Immature natural killer cell (primary cell): ENCODE data around the gene RNASEH2B. TPM values are rescaled to one million over a fixed set of nuclear protein-coding genes. Genes with fewer than 3 reads are reported as not detected.

Experiments used
- DNase-seq, 3 donors: peaks; one replicate each; pipeline ENCODE4 v3.0.0; 2022; ENCODE audit warnings: mixed read lengths in 1 of 3
- H3K27ac Mint-ChIP-seq, 6 donors: one replicate each; pipeline ENCODE4 v1.8.0; 2020; ENCODE audit warnings: mixed read lengths in 6 of 6, mild to moderate bottlenecking in 5 of 6, inconsistent platforms in 4 of 6, moderate library complexity in 3 of 6
- H3K27me3 Mint-ChIP-seq, 3 donors: one replicate each; pipeline ENCODE4 v1.8.0; 2020 to 2021; ENCODE audit warnings: low read depth in 3 of 3, mild to moderate bottlenecking in 3 of 3, mixed read lengths in 3 of 3, moderate library complexity in 3 of 3, inconsistent platforms in 1 of 3
- H3K36me3 Mint-ChIP-seq, 3 donors: one replicate each; pipeline ENCODE4 v1.8.0; 2020; ENCODE audit warnings: mixed read lengths in 3 of 3, inconsistent platforms in 2 of 3, mild to moderate bottlenecking in 2 of 3
- H3K4me1 Mint-ChIP-seq, 2 donors: one replicate each; pipeline ENCODE4 v1.8.0; 2020; ENCODE audit warnings: inconsistent platforms in 2 of 2, mild to moderate bottlenecking in 2 of 2, mixed read lengths in 2 of 2, moderate library complexity in 1 of 2
- H3K4me3 Mint-ChIP-seq, 5 donors: one replicate each; pipeline ENCODE4 v1.8.0; 2020; ENCODE audit warnings: mild to moderate bottlenecking in 5 of 5, mixed read lengths in 5 of 5, inconsistent platforms in 3 of 5, moderate library complexity in 3 of 5
- H3K9me3 Mint-ChIP-seq, 6 donors: one replicate each; pipeline ENCODE4 v1.8.0; 2020; ENCODE audit warnings: mild to moderate bottlenecking in 6 of 6, mixed read lengths in 6 of 6, inconsistent platforms in 4 of 6, moderate library complexity in 3 of 6
- polyA plus RNA-seq, 3 donors: library from polyadenylated mRNA; unstranded; fragments of 300-500 nt; fragmentation: Illumina TruSeq; gene quantifications; one replicate each; pipeline ENCODE4 v1.2.3, GENCODE V29; 2021

Gene RNASEH2B
- polyA plus RNA-seq, 3 donors from 2014 or later, result 52.9 to 70.5 (median 66.5) TPM

DNA sequence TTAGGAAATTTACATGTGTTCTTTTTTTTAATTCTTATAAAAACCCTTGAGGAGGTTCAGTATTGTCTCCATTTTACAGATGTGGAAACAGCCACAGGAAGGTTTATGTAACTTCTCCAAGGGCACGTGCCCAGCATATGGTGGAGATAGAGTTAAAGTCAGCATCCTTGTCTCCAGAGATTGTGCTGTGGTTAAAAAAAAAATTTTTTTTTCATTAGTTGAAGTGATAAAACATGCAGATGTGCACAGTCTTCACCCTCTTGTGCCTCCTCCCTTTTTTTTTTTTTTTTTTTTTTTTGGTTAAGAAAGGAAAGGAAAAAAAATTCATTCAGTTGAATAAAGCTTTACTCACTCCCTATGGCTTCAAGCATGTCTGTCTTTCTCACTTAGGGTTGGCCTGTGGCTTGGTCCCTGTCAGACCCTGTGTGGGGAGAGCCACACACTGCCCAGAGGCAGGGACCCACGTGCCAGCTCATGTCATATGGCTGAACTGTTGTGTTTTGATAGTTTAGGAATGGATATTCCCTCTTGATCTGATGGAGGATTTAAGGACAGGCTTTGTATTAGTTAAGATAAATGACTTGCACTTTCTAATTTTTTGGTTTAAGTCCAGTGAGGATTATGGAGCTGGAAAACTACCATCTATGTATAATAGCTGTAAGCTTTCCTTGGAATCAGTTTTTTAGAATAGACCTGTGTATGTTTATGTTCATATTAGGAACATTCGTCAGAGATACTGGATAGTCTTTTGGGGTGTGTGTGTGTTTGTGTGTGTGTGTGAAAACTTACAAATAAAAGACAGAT, 19.3 kb downstream of the RNASEH2B start:
- H3K36me3 Mint-ChIP-seq, result peaks cover 10 to 36% (median 33%) of the 10 kb centered on the region in 3 donors
- H3K9me3 Mint-ChIP-seq, result peaks cover 7 to 14% (median 12%) of the 10 kb centered on the region in 6 donors
- H3K27me3 Mint-ChIP-seq, result peaks cover 0 to 3% (median 0%) of the 10 kb centered on the region in 3 donors
- peak overlapping the region in 2 of 6 donors; percentile 45 to 85 for H3K27ac Mint-ChIP-seq
- no peak for DNase-seq
- peaks cover 16 to 35% of the 10 kb centered on the region in 2 donors for H3K4me1 Mint-ChIP-seq
- no peak overlapping the region for H3K4me3 Mint-ChIP-seq

- Mint-ChIP-seq H3K27me3 (peaks cover 0 to 3% (median 1%) of the 10 kb centered on the region in 3 donors), H3K36me3 (peaks cover 21 to 50% (median 33%) of the 10 kb centered on the region in 3 donors), H3K9me3 (no peaks in the 10 kb centered on the region), H3K4me1 (peaks cover 13 to 28% of the 10 kb centered on the region in 2 donors), H3K27ac (no peak overlapping the region), H3K4me3 (no peak overlapping the region)
- DNase-seq, result no peak
Measured at GRCh38 chr13:50932091-50932490, 22.5 kb downstream of the RNASEH2B start.

GRCh38 chr13:50934735-50935435, 25.3 kb downstream of the RNASEH2B start:
- Mint-ChIP-seq H3K27ac (no peak overlapping the region), H3K27me3 (peaks cover 0 to 3% (median 1%) of the 10 kb centered on the region in 3 donors), H3K4me3 (no peak overlapping the region), H3K9me3 (no peaks in the 10 kb centered on the region), H3K36me3 (peaks cover 39 to 67% (median 42%) of the 10 kb centered on the region in 3 donors), H3K4me1 (peaks cover 1 to 6% of the 10 kb centered on the region in 2 donors)
- DNase-seq, result no peak

GRCh38 chr13:50936679-50937078, 27.1 kb downstream of the RNASEH2B start:
- H3K27ac Mint-ChIP-seq, result no peak overlapping the region
- peaks cover 0 to 1% of the 10 kb centered on the region in 2 donors for H3K4me1 Mint-ChIP-seq
- no peaks in the 10 kb centered on the region for H3K9me3 Mint-ChIP-seq
- DNase-seq, result no peak
- H3K27me3 Mint-ChIP-seq, result peaks cover 0 to 3% (median 1%) of the 10 kb centered on the region in 3 donors
- H3K36me3 Mint-ChIP-seq, result peaks cover 28 to 62% (median 40%) of the 10 kb centered on the region in 3 donors
- H3K4me3 Mint-ChIP-seq, result no peak overlapping the region

DNA sequence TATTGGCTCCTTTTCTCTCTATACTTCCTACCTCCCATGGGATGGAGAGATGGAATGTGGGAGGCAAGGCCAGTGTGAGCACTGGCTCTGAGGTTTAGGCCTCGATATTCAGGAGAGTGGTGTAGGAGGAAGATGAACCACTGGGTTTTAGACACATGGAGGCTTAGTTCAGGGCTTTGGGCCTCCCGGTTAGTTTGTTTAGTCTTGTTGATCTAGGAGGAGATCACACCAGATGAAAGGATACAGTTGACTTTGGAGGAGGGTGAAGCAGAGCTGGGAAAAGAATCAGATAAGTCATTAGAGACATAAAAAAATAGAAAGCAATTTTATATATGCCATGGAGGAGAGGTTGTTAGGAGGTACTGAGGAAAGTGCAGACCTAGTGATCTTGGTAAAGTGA, 30.9 kb downstream of the RNASEH2B start:
- Mint-ChIP-seq H3K4me3 (no peak overlapping the region), H3K27ac (no peak overlapping the region), H3K4me1 (no peaks in the 10 kb centered on the region), H3K36me3 (peaks cover 37 to 54% (median 40%) of the 10 kb centered on the region in 3 donors), H3K9me3 (no peaks in the 10 kb centered on the region), H3K27me3 (peaks cover 0 to 1% (median 0%) of the 10 kb centered on the region in 3 donors)
- DNase-seq, result no peak

GRCh38 chr13:50941146-50941545, 31.6 kb downstream of the RNASEH2B start:
- no peaks in the 10 kb centered on the region for H3K9me3 Mint-ChIP-seq
- H3K4me3 Mint-ChIP-seq, result no peak overlapping the region
- no peak for DNase-seq
- H3K4me1 Mint-ChIP-seq, result no peaks in the 10 kb centered on the region
- H3K27me3 Mint-ChIP-seq, result no peaks in the 10 kb centered on the region
- H3K36me3 Mint-ChIP-seq, result peaks cover 33 to 47% (median 35%) of the 10 kb centered on the region in 3 donors
- H3K27ac Mint-ChIP-seq, result peak overlapping the region in 2 of 6 donors; percentile 60 to 66

DNA sequence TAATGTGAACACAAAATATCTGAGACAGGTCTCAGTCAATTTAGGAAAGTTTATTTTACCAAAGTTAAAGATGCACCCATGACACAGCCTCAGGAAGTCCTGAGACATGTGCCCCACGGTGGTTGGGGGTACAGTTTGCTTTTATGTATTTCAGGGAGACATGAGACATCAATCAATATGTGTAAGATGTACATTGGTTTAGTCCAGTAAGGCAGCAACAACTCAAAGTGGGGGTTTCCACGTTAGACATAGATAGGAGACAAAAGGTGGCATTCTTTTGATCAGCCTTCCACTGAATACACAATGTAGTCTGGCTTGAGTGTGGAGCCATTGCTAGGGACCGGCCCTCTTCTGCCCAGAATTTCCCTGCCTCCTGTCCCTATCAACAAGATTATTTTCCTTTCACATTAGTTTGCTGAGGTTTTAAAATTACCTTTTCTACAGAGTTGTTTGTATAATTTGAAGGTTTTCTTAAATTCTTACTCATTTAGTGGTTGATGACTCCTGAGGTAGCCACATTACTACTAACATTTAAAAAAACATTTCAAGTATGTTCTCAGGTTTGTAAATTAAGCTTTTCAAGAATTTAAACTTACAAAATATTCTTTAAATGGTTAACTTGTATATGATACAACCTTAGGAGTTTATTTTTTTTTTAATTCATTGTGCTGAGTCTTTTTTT, 33.2 kb downstream of the RNASEH2B start:
- H3K27me3 Mint-ChIP-seq, result no peaks in the 10 kb centered on the region
- no peak overlapping the region for H3K4me3 Mint-ChIP-seq
- peaks cover 21 to 38% (median 30%) of the 10 kb centered on the region in 3 donors for H3K36me3 Mint-ChIP-seq
- H3K4me1 Mint-ChIP-seq, result no peaks in the 10 kb centered on the region
- no peaks in the 10 kb centered on the region for H3K9me3 Mint-ChIP-seq
- peak overlapping the region in 1 of 6 donors; percentile 29 for H3K27ac Mint-ChIP-seq
- DNase-seq, result no peak

DNA sequence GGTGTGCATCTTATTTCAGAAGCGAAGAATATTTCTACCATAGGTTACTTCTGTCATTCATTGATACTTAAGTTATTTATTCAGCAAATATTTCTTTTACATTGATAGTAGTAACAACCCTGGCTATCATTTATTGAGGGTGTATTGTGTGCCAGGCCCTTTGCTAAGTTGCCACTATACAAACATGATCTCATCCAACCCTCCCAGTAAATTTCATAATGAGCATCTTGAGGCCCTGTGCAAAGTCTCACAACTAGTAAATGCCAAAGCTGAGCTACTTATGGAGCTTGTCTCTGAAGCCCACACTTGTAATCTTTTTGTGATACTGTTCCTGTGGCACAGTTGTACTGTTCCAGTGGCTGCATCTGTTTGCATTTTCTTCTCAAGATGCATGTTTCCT, 36.1 kb downstream of the RNASEH2B start:
- no peak overlapping the region for H3K4me3 Mint-ChIP-seq
- no peaks in the 10 kb centered on the region for H3K27me3 Mint-ChIP-seq
- peaks cover 16 to 43% (median 43%) of the 10 kb centered on the region in 3 donors for H3K36me3 Mint-ChIP-seq
- H3K9me3 Mint-ChIP-seq, result no peaks in the 10 kb centered on the region
- no peak overlapping the region for H3K27ac Mint-ChIP-seq
- DNase-seq, result no peak
- H3K4me1 Mint-ChIP-seq, result no peaks in the 10 kb centered on the region

GRCh38 chr13:50948601-50949000, 39.0 kb downstream of the RNASEH2B start:
- Mint-ChIP-seq H3K4me1 (no peaks in the 10 kb centered on the region), H3K27me3 (no peaks in the 10 kb centered on the region), H3K9me3 (no peaks in the 10 kb centered on the region), H3K27ac (no peak overlapping the region), H3K4me3 (no peak overlapping the region), H3K36me3 (peaks cover 20 to 46% (median 43%) of the 10 kb centered on the region in 3 donors)
- DNase-seq, result no peak

GRCh38 chr13:50950849-50951248, 41.3 kb downstream of the RNASEH2B start:
- Mint-ChIP-seq H3K9me3 (no peaks in the 10 kb centered on the region), H3K4me3 (no peak overlapping the region), H3K27me3 (no peaks in the 10 kb centered on the region), H3K27ac (peak overlapping the region in 1 of 6 donors; percentile 47), H3K4me1 (no peaks in the 10 kb centered on the region), H3K36me3 (peaks cover 15 to 43% (median 30%) of the 10 kb centered on the region in 3 donors)
- DNase-seq, result no peak

DNA sequence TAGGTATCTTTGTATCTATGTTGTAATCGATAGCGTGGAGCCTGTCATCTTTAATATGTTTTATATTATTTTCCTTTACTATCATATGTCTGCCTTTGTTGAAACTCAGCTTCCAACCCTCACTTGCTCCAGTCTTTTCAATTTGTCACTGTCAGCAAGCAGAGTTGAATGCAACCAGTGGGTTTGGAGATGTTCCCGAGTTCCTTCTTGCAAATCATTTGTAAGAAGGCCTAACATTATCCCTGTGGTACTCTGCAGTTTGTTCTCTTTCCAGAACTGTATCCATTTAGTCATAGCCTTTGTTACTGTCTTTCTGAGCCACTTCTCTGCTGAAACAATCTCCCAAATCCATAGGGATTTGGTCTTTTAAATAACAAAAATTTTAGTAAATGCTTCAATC, 41.8 kb downstream of the RNASEH2B start:
- no peak overlapping the region for H3K4me3 Mint-ChIP-seq
- peaks cover 20 to 44% (median 29%) of the 10 kb centered on the region in 3 donors for H3K36me3 Mint-ChIP-seq
- H3K4me1 Mint-ChIP-seq, result no peaks in the 10 kb centered on the region
- no peaks in the 10 kb centered on the region for H3K27me3 Mint-ChIP-seq
- no peak overlapping the region for H3K27ac Mint-ChIP-seq
- no peak for DNase-seq
- H3K9me3 Mint-ChIP-seq, result no peaks in the 10 kb centered on the region

- Mint-ChIP-seq H3K9me3 (no peaks in the 10 kb centered on the region), H3K4me1 (peaks cover 4 to 5% of the 10 kb centered on the region in 2 donors), H3K36me3 (peaks cover 20 to 45% (median 28%) of the 10 kb centered on the region in 3 donors), H3K27ac (no peak overlapping the region), H3K27me3 (no peaks in the 10 kb centered on the region), H3K4me3 (no peak overlapping the region)
- no peak for DNase-seq
Measured at GRCh38 chr13:50955241-50955640, 45.6 kb downstream of the RNASEH2B start.

GRCh38 chr13:50955798-50956197, 46.2 kb downstream of the RNASEH2B start:
- Mint-ChIP-seq H3K4me3 (no peak overlapping the region), H3K27me3 (no peaks in the 10 kb centered on the region), H3K9me3 (no peaks in the 10 kb centered on the region), H3K4me1 (peaks cover 4 to 5% of the 10 kb centered on the region in 2 donors), H3K36me3 (peaks cover 17 to 40% (median 28%) of the 10 kb centered on the region in 3 donors), H3K27ac (peak overlapping the region in 3 of 6 donors; percentile 9 to 34 (median 30))
- no peak for DNase-seq
